Breast epithelium (tissue), 4 donors: ENCODE results near the gene EHMT1. TPM values are rescaled to one million over a fixed set of nuclear protein-coding genes. Genes with fewer than 3 reads are reported as not detected.

Experiments
- DNase-seq, 2 donors: peaks; one replicate each; pipeline ENCODE4 v3.0.0-alpha.2; 2019; ENCODE audit warnings: low spot score in 2 of 2
- H3K27ac ChIP-seq, 2 donors: fragments of 200-600 bp; sonication (generic) in 1 of 2; one replicate each; pipeline ENCODE4 v1.5.1; 2016 to 2019; ENCODE audit warnings: mild to moderate bottlenecking in 1 of 2
- H3K27me3 ChIP-seq, 2 donors: fragments of 200-600 bp; sonication (generic) in 1 of 2; one replicate each; pipeline versions ENCODE4 v1.5.1 to v1.6.0; 2017 to 2019; ENCODE audit warnings: control low read depth in 1 of 2, mild to moderate bottlenecking in 1 of 2
- H3K36me3 ChIP-seq: fragments of 200-600 bp; one replicate; pipeline ENCODE4 v1.5.1; 2019
- H3K4me1 ChIP-seq, 2 donors: fragments of 200-600 bp; sonication (generic); one replicate each; pipeline ENCODE4 v1.5.1; 2016 to 2019; ENCODE audit warnings: control low read depth in 1 of 2
- H3K4me3 ChIP-seq, 3 donors: fragments of 200-600 bp; sonication (generic); 1 replicate in 2 of 3; 2 replicates in 1 of 3; pipeline ENCODE4 v1.5.1; 2016 to 2019; ENCODE audit warnings: mild to moderate bottlenecking in 3 of 3, moderate library complexity in 2 of 3
- H3K9me3 ChIP-seq, 2 donors: fragments of 200-600 bp; sonication (generic) in 1 of 2; one replicate each; pipeline ENCODE4 v1.5.1; 2016 to 2019; ENCODE audit warnings: control low read depth in 1 of 2
- CTCF ChIP-seq, 3 donors: fragments of 450-650 bp; IDR thresholded peaks; one replicate each; pipeline ENCODE4 v1.5.1; 2016 to 2017; ENCODE audit warnings: antibody characterized with exemption in 3 of 3, mild to moderate bottlenecking in 3 of 3, moderate library complexity in 3 of 3
- POLR2A ChIP-seq: fragments of 450-650 bp; IDR thresholded peaks from one replicate; pipeline ENCODE4 v1.6.1; 2016; ENCODE audit warnings: antibody characterized with exemption, mild to moderate bottlenecking, moderate library complexity
- POLR2AphosphoS5 ChIP-seq, 3 donors: sonication (generic); formaldehyde crosslinking; IDR thresholded peaks; one replicate each; pipeline ENCODE4 v1.6.1; 2017; ENCODE audit warnings: antibody characterized with exemption in 3 of 3
- intact Hi-C: fragments of 100-400 bp; cut with DNase I; formaldehyde crosslinking; loops from one replicate; pipeline ENCODE4 v1.15.1; 2023; ENCODE audit warnings: low total_unique reads
- total RNA-seq, 3 donors: library from RNA; depleted of rRNA; stranded (reverse); fragments of >200 nt; gene quantifications; one replicate each; pipeline ENCODE4 v1.1.0, GENCODE V29; 2016

Gene EHMT1
- total RNA-seq, 3 donors from 2014 or later: 63.7 to 113 (median 91.2) TPM

- no peak for DNase-seq
- intact Hi-C loops: no loop called here
- H3K27me3 ChIP-seq: peaks cover 0 to 62% of the 10 kb centered on the region in 2 donors
These were observed 259.5 kb downstream of the EHMT1 start for GRCh38 chr9:137878146-137878941.

GRCh38 chr9:137879052-137879451 is 260.2 kb downstream of the EHMT1 start:
- no peak for TF ChIP-seq POLR2AphosphoS5 (IDR thresholded peaks at IDR 0.05)
- TF ChIP-seq POLR2A: no peak
- no peak for TF ChIP-seq CTCF (IDR thresholded peaks at IDR 0.05)
- Histone ChIP-seq H3K9me3 (no peaks in the 10 kb centered on the region), H3K27me3 (peaks cover 0 to 59% of the 10 kb centered on the region in 2 donors), H3K27ac (no peak overlapping the region), H3K4me3 (no peak overlapping the region), H3K4me1 (peaks cover 0 to 4% of the 10 kb centered on the region in 2 donors), H3K36me3 (no peaks in the 10 kb centered on the region)
- DNase-seq: no peak
- intact Hi-C loops: no loop called here

More at GRCh38 chr9:137878146-137878941, 259.5 kb downstream of the EHMT1 start:
- H3K36me3 ChIP-seq: no peaks in the 10 kb centered on the region
- H3K9me3 ChIP-seq: no peaks in the 10 kb centered on the region
- no peak overlapping the region for H3K27ac ChIP-seq
- H3K4me3 ChIP-seq: peak overlapping the region in 2 of 3 donors; percentile 35 to 58
- TF ChIP-seq POLR2AphosphoS5 (IDR thresholded peaks at IDR 0.05) (no peak), POLR2A (no peak), CTCF (IDR thresholded peaks at IDR 0.05) (no peak)
- H3K4me1 ChIP-seq: peaks cover 0 to 4% of the 10 kb centered on the region in 2 donors

GRCh38 chr9:137879566-137880150 is 260.9 kb downstream of the EHMT1 start:
- Histone ChIP-seq H3K36me3 (no peaks in the 10 kb centered on the region), H3K4me1 (peaks cover 0 to 4% of the 10 kb centered on the region in 2 donors), H3K9me3 (no peaks in the 10 kb centered on the region), H3K27ac (no peak overlapping the region), H3K27me3 (peaks cover 0 to 57% of the 10 kb centered on the region in 2 donors), H3K4me3 (no peak overlapping the region)
- intact Hi-C loops: no loop called here
- DNase-seq: no peak
- TF ChIP-seq CTCF (IDR thresholded peaks at IDR 0.05) (no peak), POLR2A (no peak), POLR2AphosphoS5 (IDR thresholded peaks at IDR 0.05) (no peak)

- no peaks in the 10 kb centered on the region for H3K9me3 ChIP-seq
- no peak for TF ChIP-seq POLR2AphosphoS5 (IDR thresholded peaks at IDR 0.05)
- no peak for TF ChIP-seq CTCF (IDR thresholded peaks at IDR 0.05)
- no peak for DNase-seq
- peaks cover 0 to 4% of the 10 kb centered on the region in 2 donors for H3K4me1 ChIP-seq
- no peaks in the 10 kb centered on the region for H3K36me3 ChIP-seq
- H3K27me3 ChIP-seq: peaks cover 0 to 51% of the 10 kb centered on the region in 2 donors
- no peak overlapping the region for H3K4me3 ChIP-seq
- no peak overlapping the region for H3K27ac ChIP-seq
- intact Hi-C loops: no loop called here
These were observed 261.6 kb downstream of the EHMT1 start for GRCh38 chr9:137880160-137880975.
